ENCODE results near the gene CHSY1. TPM values are rescaled to one million over a fixed set of nuclear protein-coding genes. Genes with fewer than 3 reads are reported as not detected.

The CHSY1 gene
- total RNA-seq, 2 experiments from 2014 or later, result 5.8 to 6.7 TPM

DNA sequence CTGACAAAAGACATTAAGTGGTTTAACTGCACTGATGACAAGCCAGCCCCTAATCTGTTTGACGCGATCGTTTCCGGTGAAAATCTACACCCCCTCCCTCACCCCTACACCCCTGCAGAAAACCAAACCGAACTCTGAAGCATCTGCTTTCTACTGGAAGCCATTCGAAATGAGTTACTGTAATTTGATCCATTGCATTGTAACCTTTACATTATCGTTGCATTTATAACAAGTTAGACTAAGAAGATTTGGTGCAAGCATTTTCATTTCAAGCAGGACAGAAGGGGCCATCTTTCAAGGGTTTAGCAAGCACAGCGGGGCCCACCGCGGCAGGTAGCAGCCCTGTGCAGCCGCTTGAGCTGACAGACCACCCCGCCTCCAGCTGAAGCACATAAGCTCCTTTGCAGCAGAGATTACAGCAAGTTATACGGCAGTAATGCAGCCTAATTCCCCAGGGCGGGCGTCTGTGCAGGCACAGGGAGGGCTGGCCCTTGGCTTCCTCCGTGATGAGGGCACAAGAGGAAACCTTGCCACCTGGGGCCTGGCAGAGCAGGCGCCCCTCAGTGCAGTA lies 79.3 kb downstream of the CHSY1 start:
- Mint-ChIP-seq H3K27ac (no peak overlapping the region), H3K4me1 (ENCODE audit: low read depth) (peaks cover 18% of the 10 kb centered on the region), H3K9me3 (no peaks in the 10 kb centered on the region), H3K4me3 (no peak overlapping the region), H3K36me3 (ENCODE audit: low read depth) (peaks cover 11% of the 10 kb centered on the region), H3K27me3 (no peaks in the 10 kb centered on the region)
- Histone ChIP-seq H3K27me3 (ENCODE audit: control insufficient read depth in 1 of 2, insufficient read depth in 2 of 2, low read length in 2 of 2) (no peaks in the 10 kb centered on the region), H3K4me3 (ENCODE audit: low read length) (no peak overlapping the region), H3K36me3 (ENCODE audit: insufficient read depth, low read length) (peaks cover 13% of the 10 kb centered on the region), H3K9me3 (ENCODE audit: control insufficient read depth in 1 of 2, insufficient read depth in 1 of 2, low read length in 2 of 2) (peaks cover 0 to 4% of the 10 kb centered on the region in 2 experiments), H3K27ac (ENCODE audit: low read depth in 1 of 2, low read length in 2 of 2) (no peak overlapping the region), H3K4me1 (ENCODE audit: insufficient read depth, low read length) (peaks cover 20% of the 10 kb centered on the region)
- TF ChIP-seq, protein P1, sequence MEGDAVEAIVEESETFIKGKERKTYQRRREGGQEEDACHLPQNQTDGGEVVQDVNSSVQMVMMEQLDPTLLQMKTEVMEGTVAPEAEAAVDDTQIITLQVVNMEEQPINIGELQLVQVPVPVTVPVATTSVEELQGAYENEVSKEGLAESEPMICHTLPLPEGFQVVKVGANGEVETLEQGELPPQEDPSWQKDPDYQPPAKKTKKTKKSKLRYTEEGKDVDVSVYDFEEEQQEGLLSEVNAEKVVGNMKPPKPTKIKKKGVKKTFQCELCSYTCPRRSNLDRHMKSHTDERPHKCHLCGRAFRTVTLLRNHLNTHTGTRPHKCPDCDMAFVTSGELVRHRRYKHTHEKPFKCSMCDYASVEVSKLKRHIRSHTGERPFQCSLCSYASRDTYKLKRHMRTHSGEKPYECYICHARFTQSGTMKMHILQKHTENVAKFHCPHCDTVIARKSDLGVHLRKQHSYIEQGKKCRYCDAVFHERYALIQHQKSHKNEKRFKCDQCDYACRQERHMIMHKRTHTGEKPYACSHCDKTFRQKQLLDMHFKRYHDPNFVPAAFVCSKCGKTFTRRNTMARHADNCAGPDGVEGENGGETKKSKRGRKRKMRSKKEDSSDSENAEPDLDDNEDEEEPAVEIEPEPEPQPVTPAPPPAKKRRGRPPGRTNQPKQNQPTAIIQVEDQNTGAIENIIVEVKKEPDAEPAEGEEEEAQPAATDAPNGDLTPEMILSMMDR (IDR thresholded peaks at IDR 0.05), result no peak
- ChIA-PET POLR2A (interaction anchor here (1.0 kb wide), 1 partner anchor 11 kb away, joined by 3 read pairs; no protein-coding TSS in a partner anchor), CTCF (interaction anchor here (1.4 kb wide), 1 partner anchor 84 kb away, joined by 3 read pairs; no protein-coding TSS in a partner anchor)
- no peak for DNase-seq
- no peak for ATAC-seq (ENCODE audit: poor library complexity)
- intact Hi-C loops (cut with DNase I, micrococcal nuclease), result no loop called here

GRCh38 chr15:101171954-101172353 lies 79.9 kb downstream of the CHSY1 start:
- Histone ChIP-seq H3K36me3 (ENCODE audit: insufficient read depth, low read length) (peaks cover 9% of the 10 kb centered on the region), H3K4me3 (ENCODE audit: low read length) (no peak overlapping the region), H3K4me1 (ENCODE audit: insufficient read depth, low read length) (peaks cover 22% of the 10 kb centered on the region), H3K27ac (ENCODE audit: low read depth in 1 of 2, low read length in 2 of 2) (no peak overlapping the region), H3K27me3 (ENCODE audit: control insufficient read depth in 1 of 2, insufficient read depth in 2 of 2, low read length in 2 of 2) (no peaks in the 10 kb centered on the region), H3K9me3 (ENCODE audit: control insufficient read depth in 1 of 2, insufficient read depth in 1 of 2, low read length in 2 of 2) (peaks cover 2 to 5% of the 10 kb centered on the region in 2 experiments)
- CTCF ChIA-PET, result interaction anchor here (1.4 kb wide), 1 partner anchor 84 kb away, joined by 3 read pairs; no protein-coding TSS in a partner anchor
- Mint-ChIP-seq H3K27ac (no peak overlapping the region), H3K9me3 (no peaks in the 10 kb centered on the region), H3K36me3 (ENCODE audit: low read depth) (peaks cover 13% of the 10 kb centered on the region), H3K4me3 (no peak overlapping the region), H3K27me3 (no peaks in the 10 kb centered on the region), H3K4me1 (ENCODE audit: low read depth) (peaks cover 23% of the 10 kb centered on the region)
- ATAC-seq (ENCODE audit: poor library complexity), result no peak
- intact Hi-C loops (cut with DNase I, micrococcal nuclease), result no loop called here
- TF ChIP-seq, protein P1 (IDR thresholded peaks at IDR 0.05), result no peak
- POLR2A ChIA-PET, result interaction anchor here (1.0 kb wide), 1 partner anchor 10 kb away, joined by 3 read pairs; no protein-coding TSS in a partner anchor
- DNase-seq, result no peak

DNA sequence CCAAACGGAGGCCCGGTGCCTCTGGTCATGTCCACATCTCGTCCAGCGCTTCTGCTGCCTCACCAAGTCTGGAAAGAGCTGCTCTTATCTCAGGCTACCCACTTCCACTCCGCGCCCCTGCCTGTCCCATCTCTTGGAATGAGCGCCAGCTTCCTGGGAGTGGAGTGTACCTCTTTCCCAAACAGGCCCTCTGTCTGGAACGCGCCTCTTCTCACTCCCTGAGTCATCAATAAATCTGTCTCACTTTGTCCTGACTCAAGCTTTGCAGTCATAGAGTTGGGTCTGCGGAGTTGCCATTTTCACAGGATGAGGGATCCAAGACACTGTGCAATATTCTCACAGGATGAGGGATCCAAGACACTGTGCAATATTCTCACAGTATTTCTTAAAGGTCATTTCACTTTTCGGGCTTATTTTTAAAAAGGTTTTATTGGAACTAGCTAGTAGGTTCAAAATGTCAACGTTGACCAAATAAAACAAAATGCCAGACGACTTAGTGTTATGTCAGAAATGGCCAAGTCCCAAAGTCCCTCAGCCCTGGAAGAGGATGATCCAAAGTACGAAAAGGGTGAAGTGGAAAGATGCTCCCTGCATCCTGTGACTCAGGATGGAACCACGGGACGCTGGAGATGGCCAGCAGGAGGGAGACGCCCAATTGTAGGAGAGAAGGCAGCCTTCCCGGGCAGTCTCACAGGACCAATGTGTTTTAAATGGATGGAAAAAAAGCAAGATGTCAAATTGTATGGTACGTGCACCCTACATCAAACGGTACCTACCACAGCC lies 81.1 kb downstream of the CHSY1 start:
- Mint-ChIP-seq H3K36me3 (ENCODE audit: low read depth) (peaks cover 9% of the 10 kb centered on the region), H3K27me3 (no peaks in the 10 kb centered on the region), H3K27ac (no peak overlapping the region), H3K9me3 (peaks cover 4% of the 10 kb centered on the region), H3K4me3 (no peak overlapping the region), H3K4me1 (ENCODE audit: low read depth) (peaks cover 23% of the 10 kb centered on the region)
- DNase-seq (no peak), ATAC-seq (ENCODE audit: poor library complexity) (no peak)
- Histone ChIP-seq H3K27ac (ENCODE audit: low read depth in 1 of 2, low read length in 2 of 2) (no peak overlapping the region), H3K4me3 (ENCODE audit: low read length) (no peak overlapping the region), H3K36me3 (ENCODE audit: insufficient read depth, low read length) (peaks cover 9% of the 10 kb centered on the region), H3K9me3 (ENCODE audit: control insufficient read depth in 1 of 2, insufficient read depth in 1 of 2, low read length in 2 of 2) (peaks cover 6 to 14% of the 10 kb centered on the region in 2 experiments), H3K27me3 (ENCODE audit: control insufficient read depth in 1 of 2, insufficient read depth in 2 of 2, low read length in 2 of 2) (no peaks in the 10 kb centered on the region), H3K4me1 (ENCODE audit: insufficient read depth, low read length) (peaks cover 22% of the 10 kb centered on the region)
- TF ChIP-seq, protein P1 (IDR thresholded peaks at IDR 0.05), result no peak
- CTCF ChIA-PET, result interaction anchor here (1.4 kb wide), 1 partner anchor 86 kb away, joined by 3 read pairs; no protein-coding TSS in a partner anchor
- intact Hi-C loops (cut with DNase I, micrococcal nuclease), result no loop called here
- POLR2A ChIA-PET, result no interaction called here
